ENCODE measurements around the gene KIF1A. TPM values are rescaled to one million over a fixed set of nuclear protein-coding genes. Genes with fewer than 3 reads are reported as not detected.

Gene KIF1A
- total and polyA plus RNA-seq, 10 of the 15 experiments (the other 5 are each of a cell fraction or from before 2014, with no cell fraction given): 0.04 to 0.95 (median 0.06) TPM; not detected in 5

GRCh38 chr2:240795454-240795853, 24.6 kb downstream of the KIF1A start (continued):
- TF ChIP-seq ZBTB40 (IDR thresholded peaks at IDR 0.05; ENCODE audit: borderline replicate concordance) (no peak), ESRRA (IDR thresholded peaks at IDR 0.05; ENCODE audit: low read length) (no peak), ZNF24 (IDR thresholded peaks at IDR 0.05) (no peak), RAD21 (IDR thresholded peaks at IDR 0.05; ENCODE audit: insufficient read depth, low read depth, low read length) (no peak), KAT2A (conservative IDR thresholded peaks at IDR 0.05; ENCODE audit: control insufficient read depth, low read depth, low read length) (no peak), ELK1 (IDR thresholded peaks at IDR 0.05; ENCODE audit: low read depth, low read length) (no peak)

- H3K9ac ChIP-seq (ENCODE audit: control insufficient read depth, insufficient read depth, low read length): no peak overlapping the region
- intact Hi-C loops (cut with micrococcal nuclease; ENCODE audit: unreplicated experiment) (no loop called here), in situ Hi-C loops (cut with MboI) (no loop called here)
- 0 out of 4 replicates have a peak, but pooled peaks cover 0 to 1% of the 10 kb centered on the region in 2 experiments for H3K27me3 ChIP-seq (replicated peaks in 1 of 2; ENCODE audit: control insufficient read depth in 2 of 2, insufficient read depth in 2 of 2, low read length in 1 of 2)
- CTCF ChIA-PET: no interaction called here
- H4K20me1 ChIP-seq (ENCODE audit: control insufficient read depth, insufficient read depth): no peaks in the 10 kb centered on the region
- no peak for DNase-seq (ENCODE audit: low read depth, low spot score)
- no peaks in the 10 kb centered on the region for H3K9me3 ChIP-seq (replicated peaks; ENCODE audit: control insufficient read depth, insufficient read depth, low read length)
- no peak overlapping the region for H3K4me2 ChIP-seq (ENCODE audit: control insufficient read depth, insufficient read depth)
- POLR2A ChIA-PET: no interaction called here
- H3K79me2 ChIP-seq (ENCODE audit: control insufficient read depth, insufficient read depth, low read length): no peaks in the 10 kb centered on the region
- no peak overlapping the region for H3K27ac ChIP-seq (ENCODE audit: control insufficient read depth, insufficient read depth)
- FAIRE-seq: no peak
- SMC1A ChIA-PET (ENCODE audit: uncharacterized antibody, unreplicated experiment): no interaction called here
- no peaks in the 10 kb centered on the region for H3K36me3 ChIP-seq (ENCODE audit: control insufficient read depth in 2 of 2, insufficient read depth in 2 of 2, low read length in 1 of 2)
- no peak overlapping the region for H2AFZ ChIP-seq (ENCODE audit: control insufficient read depth, low read depth, low read length)
- no peak overlapping the region for H3K4me3 ChIP-seq
- no peak for ATAC-seq
- RAD21 ChIA-PET (ENCODE audit: unreplicated experiment): interaction anchor here (1.3 kb wide), 1 partner anchor 280 kb away, joined by 3 read pairs; no protein-coding TSS in a partner anchor
- 33% methylated on average over 17 of the region's 17 CpGs for WGBS (ENCODE audit: insufficient coverage, insufficient replicate concordance, low lambda C conversion rate, missing lambda C conversion rate)
- BruUV-seq (replicated peaks): no TSS peak
- H3K4me1 ChIP-seq (ENCODE audit: control insufficient read depth, insufficient read depth, low read length): peaks cover 4% of the 10 kb centered on the region; the same call in 1 of the 2 replicates
- TF ChIP-seq NFYB (IDR thresholded peaks at IDR 0.05; ENCODE audit: insufficient read depth, low read depth, low read length) (no peak), PBX3 (IDR thresholded peaks at IDR 0.05; ENCODE audit: insufficient replicate concordance, low read depth, low read length) (no peak), MXI1 (IDR thresholded peaks at IDR 0.05; ENCODE audit: low read depth, low read length) (no peak), CHD2 (IDR thresholded peaks at IDR 0.05; ENCODE audit: borderline replicate concordance, low read depth, low read length) (no peak), RAD21 (IDR thresholded peaks at IDR 0.05; ENCODE audit: insufficient read depth, low read depth, low read length) (no peak), ASH2L (IDR thresholded peaks at IDR 0.05; ENCODE audit: borderline replicate concordance, low read depth) (no peak), SP1 (IDR thresholded peaks at IDR 0.05; ENCODE audit: low read depth, low read length) (no peak)
- TF ChIP-seq, protein P1, sequence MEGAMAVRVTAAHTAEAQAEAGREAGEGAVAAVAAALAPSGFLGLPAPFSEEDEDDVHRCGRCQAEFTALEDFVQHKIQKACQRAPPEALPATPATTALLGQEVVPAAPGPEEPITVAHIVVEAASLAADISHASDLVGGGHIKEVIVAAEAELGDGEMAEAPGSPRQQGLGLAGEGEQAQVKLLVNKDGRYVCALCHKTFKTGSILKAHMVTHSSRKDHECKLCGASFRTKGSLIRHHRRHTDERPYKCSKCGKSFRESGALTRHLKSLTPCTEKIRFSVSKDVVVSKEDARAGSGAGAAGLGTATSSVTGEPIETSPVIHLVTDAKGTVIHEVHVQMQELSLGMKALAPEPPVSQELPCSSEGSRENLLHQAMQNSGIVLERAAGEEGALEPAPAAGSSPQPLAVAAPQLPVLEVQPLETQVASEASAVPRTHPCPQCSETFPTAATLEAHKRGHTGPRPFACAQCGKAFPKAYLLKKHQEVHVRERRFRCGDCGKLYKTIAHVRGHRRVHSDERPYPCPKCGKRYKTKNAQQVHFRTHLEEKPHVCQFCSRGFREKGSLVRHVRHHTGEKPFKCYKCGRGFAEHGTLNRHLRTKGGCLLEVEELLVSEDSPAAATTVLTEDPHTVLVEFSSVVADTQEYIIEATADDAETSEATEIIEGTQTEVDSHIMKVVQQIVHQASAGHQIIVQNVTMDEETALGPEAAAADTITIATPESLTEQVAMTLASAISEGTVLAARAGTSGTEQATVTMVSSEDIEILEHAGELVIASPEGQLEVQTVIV (IDR thresholded peaks at IDR 0.05; ENCODE audit: borderline replicate concordance, partially characterized antibody): no peak
Observed at GRCh38 chr2:240794178-240794721, 25.8 kb downstream of the KIF1A start.
